HG03575 (cell line): ENCODE measurements around the gene XRRA1.

ENCODE experiments used
- ATAC-seq: cut with Tn5 transposase; IDR thresholded peaks from one replicate; pipeline ENCODE4 v1.9.1; 2021; ENCODE audit not compliant: unreplicated experiment, insufficient number of reproducible peaks, low FRiP score; ENCODE audit errors: extremely low read depth

Gene XRRA1

DNA sequence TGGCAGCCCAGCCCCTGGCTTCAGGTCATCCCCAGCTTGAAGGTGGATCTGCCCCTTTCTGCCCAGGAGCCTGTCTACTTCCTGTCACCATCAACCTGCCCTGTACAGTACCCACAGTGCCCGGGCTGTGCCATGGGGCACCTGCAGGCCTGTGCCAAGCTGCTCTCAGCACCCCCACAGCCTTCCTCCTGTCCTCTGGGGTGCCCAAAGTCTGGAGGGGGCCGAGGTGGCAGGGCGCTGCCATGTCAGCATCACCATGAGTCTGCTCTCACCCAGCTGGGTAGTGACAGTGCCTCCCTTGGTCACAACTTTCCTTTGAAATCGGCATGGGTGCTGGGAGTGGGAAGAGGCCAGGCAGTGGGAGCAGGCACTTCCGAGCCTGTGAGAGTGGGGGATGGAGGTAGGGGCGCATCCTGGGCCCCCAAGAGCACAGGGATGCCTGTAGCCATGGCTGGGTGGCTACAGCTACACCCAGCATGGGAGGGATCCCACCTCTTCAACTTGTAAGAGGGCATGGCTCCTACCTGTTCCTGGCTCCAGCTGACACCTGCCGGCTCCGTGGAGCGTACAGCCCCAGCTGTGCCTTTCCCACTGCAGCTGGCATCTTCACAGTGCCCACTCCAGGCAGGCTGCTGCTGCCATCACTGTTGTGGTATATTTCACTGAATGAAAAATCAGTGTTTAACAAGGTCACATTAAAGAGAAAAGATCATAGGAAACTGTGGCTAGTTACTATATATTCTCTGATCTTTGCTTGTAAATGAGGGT is 157.4 kb downstream of the XRRA1 start:
- no peak for ATAC-seq
